OCI-LY7 (cell line): ENCODE results near the gene SETBP1. TPM values are rescaled to one million over a fixed set of nuclear protein-coding genes. Genes with fewer than 3 reads are reported as not detected.

Source experiments
- BruUV-seq: library from RNA; stranded (reverse); fragments of 400-500 nt; replicated peaks from 2 replicates; lab custom pipeline; 2021; lab: Mats Ljungman, UMichigan
- CTCF ChIA-PET: fragments of 300-600 bp; sonication (Branson Sonifier 250); formaldehyde crosslinking; loops from one replicate; lab custom pipeline; 2022; ENCODE audit warnings: antibody characterized with exemption; ENCODE audit not compliant: unreplicated experiment; lab: Charles Lee
- POLR2A ChIA-PET: fragments of 300-600 bp; sonication (Branson Sonifier 250); formaldehyde crosslinking; loops from one replicate; lab custom pipeline; 2022; ENCODE audit warnings: antibody characterized with exemption; lab: Charles Lee
- DNase-seq: peaks from one replicate; pipeline ENCODE4 v3.0.0-alpha.2; 2015; ENCODE audit warnings: low spot score
- H2AFZ ChIP-seq: fragments of 200-600 bp; sonication (generic), shearing (Covaris generic); 2 replicates; pipeline ENCODE4 v1.6.1; 2014; ENCODE audit warnings: mild to moderate bottlenecking, antibody characterized with exemption, low read length, moderate library complexity
- H3K27ac ChIP-seq: fragments of 200-600 bp; sonication (generic); 2 replicates; pipeline ENCODE4 v1.5.1; 2014; ENCODE audit warnings: mixed run types, low read depth, mild to moderate bottlenecking, moderate library complexity, low read length, inconsistent platforms; ENCODE audit not compliant: poor library complexity, severe bottlenecking
- H3K36me3 ChIP-seq: fragments of 200-600 bp; sonication (generic); 2 replicates; pipeline ENCODE4 v1.6.1; 2014; ENCODE audit warnings: mild to moderate bottlenecking, antibody characterized with exemption, low read length, moderate library complexity, mixed read lengths; ENCODE audit not compliant: insufficient read depth
- H3K4me1 ChIP-seq: fragments of 200-600 bp; sonication (generic); 2 replicates; pipeline ENCODE4 v1.5.1; 2014; ENCODE audit warnings: mild to moderate bottlenecking, low read length; ENCODE audit not compliant: insufficient read depth, poor library complexity, severe bottlenecking
- H3K4me2 ChIP-seq: fragments of 200-600 bp; sonication (generic); 2 replicates; pipeline ENCODE4 v1.6.1; 2014; ENCODE audit warnings: mild to moderate bottlenecking, low read length
- H3K4me3 ChIP-seq: fragments of 200-600 bp; sonication (generic); 2 replicates; pipeline ENCODE4 v1.5.1; 2014; ENCODE audit warnings: mild to moderate bottlenecking, low read depth, low read length; ENCODE audit not compliant: poor library complexity, severe bottlenecking
- H3K79me2 ChIP-seq: fragments of 200-600 bp; sonication (generic); 2 replicates; pipeline ENCODE4 v1.6.1; 2016; ENCODE audit warnings: low read depth, mild to moderate bottlenecking, low read length, moderate library complexity, mixed read lengths; ENCODE audit not compliant: insufficient read depth
- H3K9me2 ChIP-seq: fragments of 200-600 bp; sonication (generic); 2 replicates; pipeline ENCODE4 v1.6.1; 2016; ENCODE audit warnings: mild to moderate bottlenecking, low read length, mixed read lengths; ENCODE audit not compliant: insufficient read depth
- H3K9me3 ChIP-seq: fragments of 200-600 bp; sonication (generic); 2 replicates; pipeline ENCODE4 v1.6.1; 2014; ENCODE audit warnings: mild to moderate bottlenecking, mixed run types, low read length, mixed read lengths
- H4K20me1 ChIP-seq: fragments of 200-600 bp; sonication (generic); 2 replicates; pipeline ENCODE4 v1.6.1; 2014; ENCODE audit warnings: mild to moderate bottlenecking, antibody characterized with exemption, low read length, moderate library complexity, mixed read lengths; ENCODE audit not compliant: insufficient read depth
- CTCF ChIP-seq: fragments of 200-600 bp; sonication (generic); conservative IDR thresholded peaks from 2 replicates; pipeline ENCODE4 v1.5.1; 2014; ENCODE audit warnings: mild to moderate bottlenecking, antibody characterized with exemption, low read length, moderate library complexity, mixed read lengths
- EZH2phosphoT487 ChIP-seq: fragments of 200-600 bp; sonication (generic); IDR thresholded peaks from 2 replicates; pipeline ENCODE4 v1.6.1; 2018; ENCODE audit warnings: low read depth, borderline replicate concordance, mild to moderate bottlenecking, mixed run types, antibody characterized with exemption, low read length, moderate library complexity, mixed read lengths
- intact Hi-C: fragments of 100-400 bp; cut with micrococcal nuclease; formaldehyde crosslinking; loops from one replicate; pipeline ENCODE4 v1.10.0; 2022; ENCODE audit not compliant: unreplicated experiment
- total RNA-seq, 2 experiments: library from RNA; depleted of rRNA in 1 of 2; stranded (reverse); fragments of >200 nt in 1 of 2; shearing (Covaris generic) in 1 of 2; gene quantifications; 2 replicates each; pipeline ENCODE4 v1.2.3, GENCODE V29; 2014 to 2022

Gene SETBP1
- total RNA-seq, 2 experiments from 2014 or later, result 2.6 to 9.1 TPM

GRCh38 chr18:44844486-44844885, 163.8 kb downstream of the SETBP1 start:
- DNase-seq, result no peak
- TF ChIP-seq EZH2phosphoT487 (no peak), CTCF (no peak)
- ChIA-PET CTCF (no interaction called here), POLR2A (no interaction called here)
- Histone ChIP-seq H3K4me2 (no peak overlapping the region), H3K9me2 (no peaks in the 10 kb centered on the region), H2AFZ (no peak overlapping the region), H3K9me3 (no peaks in the 10 kb centered on the region), H3K27ac (no peak overlapping the region), H3K36me3 (no peaks in the 10 kb centered on the region), H3K4me3 (no peak overlapping the region), H4K20me1 (no peaks in the 10 kb centered on the region), H3K4me1 (peaks cover 8% of the 10 kb centered on the region), H3K79me2 (no peaks in the 10 kb centered on the region)
- no TSS peak for BruUV-seq
- intact Hi-C loops, result no loop called here

GRCh38 chr18:44846450-44846849, 165.8 kb downstream of the SETBP1 start:
- no TSS peak for BruUV-seq
- peaks cover 8% of the 10 kb centered on the region for H3K4me1 ChIP-seq
- no peak overlapping the region for H3K4me2 ChIP-seq
- no peaks in the 10 kb centered on the region for H3K36me3 ChIP-seq
- H3K27ac ChIP-seq, result no peak overlapping the region
- ChIA-PET POLR2A (no interaction called here), CTCF (no interaction called here)
- DNase-seq, result no peak
- H3K9me3 ChIP-seq, result no peaks in the 10 kb centered on the region
- no peak overlapping the region for H3K4me3 ChIP-seq
- H4K20me1 ChIP-seq, result no peaks in the 10 kb centered on the region
- H3K9me2 ChIP-seq, result no peaks in the 10 kb centered on the region
- no peaks in the 10 kb centered on the region for H3K79me2 ChIP-seq
- H2AFZ ChIP-seq, result no peak overlapping the region
- intact Hi-C loops, result no loop called here
- TF ChIP-seq EZH2phosphoT487 (no peak), CTCF (no peak)

- no peaks in the 10 kb centered on the region for H3K9me2 ChIP-seq
- no peaks in the 10 kb centered on the region for H3K79me2 ChIP-seq
- no peaks in the 10 kb centered on the region for H3K36me3 ChIP-seq
- ChIA-PET POLR2A (no interaction called here), CTCF (no interaction called here)
- H3K4me2 ChIP-seq, result no peak overlapping the region
- H3K9me3 ChIP-seq, result no peaks in the 10 kb centered on the region
- no peaks in the 10 kb centered on the region for H4K20me1 ChIP-seq
- TF ChIP-seq CTCF (no peak), EZH2phosphoT487 (no peak)
- no peak overlapping the region for H3K27ac ChIP-seq
- H3K4me1 ChIP-seq, result no peaks in the 10 kb centered on the region
- DNase-seq, result no peak
- intact Hi-C loops, result no loop called here
- BruUV-seq, result no TSS peak
- no peak overlapping the region for H2AFZ ChIP-seq
- no peak overlapping the region for H3K4me3 ChIP-seq
Observed at GRCh38 chr18:44848644-44849335, 168.1 kb downstream of the SETBP1 start.
